Subcutaneous adipose tissue (tissue), 4 donors: ENCODE results near the gene GIT1. TPM values are rescaled to one million over a fixed set of nuclear protein-coding genes. Genes with fewer than 3 reads are reported as not detected.

Experiments
- CTCF ChIP-seq: fragments of 450-650 bp; IDR thresholded peaks from one replicate; pipeline ENCODE4 v1.5.1; 2016; ENCODE audit warnings: low read depth, mild to moderate bottlenecking, control low read depth, antibody characterized with exemption, moderate library complexity
- total RNA-seq, 4 donors: library from RNA; depleted of rRNA; stranded (reverse); fragments of >200 nt; gene quantifications; one replicate each; pipeline ENCODE4 v1.1.0, GENCODE V29; 2016

GIT1 gene
- total RNA-seq, 4 donors from 2014 or later = 19.5 to 62.9 (median 30.8) TPM

- no peak for TF ChIP-seq CTCF
Observed at GRCh38 chr17:29591737-29592608, 2.5 kb upstream of the GIT1 start.

- TF ChIP-seq CTCF = no peak
Observed at GRCh38 chr17:29591146-29591736, 1.8 kb upstream of the GIT1 start.

- TF ChIP-seq CTCF = no peak
Observed at GRCh38 chr17:29590411-29591145, 1.1 kb upstream of the GIT1 start.

GRCh38 chr17:29588562-29589411 is 661 bp downstream of the GIT1 start:
- no peak for TF ChIP-seq CTCF

GRCh38 chr17:29588017-29588561 is 1.4 kb downstream of the GIT1 start:
- no peak for TF ChIP-seq CTCF

GRCh38 chr17:29587591-29587990 is 1.9 kb downstream of the GIT1 start:
- TF ChIP-seq CTCF = no peak
